Stimulated activated CD4-positive, alpha-beta T cell treated with anti-CD3 and anti-CD28 coated beads, Interleukin-15, amount 100 ng/mL, for 48 hours (primary cell): Measurements from ENCODE around the gene CPNE5.

Source experiments
- DNase-seq, 2 donors: peaks; one replicate each; pipeline ENCODE4 v3.0.0-alpha.2; 2020; ENCODE audit warnings: low read depth in 2 of 2

Gene CPNE5

GRCh38 chr6:36857325-36857724, 18.1 kb upstream of the CPNE5 start:
- DNase-seq = no peak

- no peak for DNase-seq
These were observed 17.0 kb upstream of the CPNE5 start for GRCh38 chr6:36856277-36856676.

- no peak for DNase-seq
These were observed 16.5 kb upstream of the CPNE5 start for GRCh38 chr6:36855750-36856149.

GRCh38 chr6:36853325-36853724, 14.1 kb upstream of the CPNE5 start:
- DNase-seq = no peak

GRCh38 chr6:36852481-36853147, 13.4 kb upstream of the CPNE5 start:
- no peak for DNase-seq

GRCh38 chr6:36851626-36852025, 12.4 kb upstream of the CPNE5 start:
- DNase-seq = no peak

GRCh38 chr6:36851149-36851614, 11.9 kb upstream of the CPNE5 start:
- no peak for DNase-seq

GRCh38 chr6:36850021-36850420, 10.8 kb upstream of the CPNE5 start:
- DNase-seq = no peak

- no peak for DNase-seq
These were observed 9.6 kb upstream of the CPNE5 start for GRCh38 chr6:36848658-36849441.

- no peak for DNase-seq
These were observed 8.7 kb upstream of the CPNE5 start for GRCh38 chr6:36847991-36848390.

GRCh38 chr6:36847152-36847551, 7.9 kb upstream of the CPNE5 start:
- DNase-seq = no peak

GRCh38 chr6:36845233-36845632, 6.0 kb upstream of the CPNE5 start:
- DNase-seq = no peak

- DNase-seq = no peak
These were observed 5.3 kb upstream of the CPNE5 start for GRCh38 chr6:36844232-36845170.

- DNase-seq = no peak
These were observed 3.9 kb upstream of the CPNE5 start for GRCh38 chr6:36843170-36843569.

- DNase-seq = no peak
These were observed 2.5 kb upstream of the CPNE5 start for GRCh38 chr6:36841756-36842155.

GRCh38 chr6:36840432-36841403, 1.5 kb upstream of the CPNE5 start:
- peak in 1 of 2 donors; percentile 22 for DNase-seq

GRCh38 chr6:36839749-36840431, 646 bp upstream of the CPNE5 start:
- DNase-seq = peak in 1 of 2 donors; percentile 26

- DNase-seq = no peak
These were observed 1.6 kb downstream of the CPNE5 start for GRCh38 chr6:36837686-36838085.

- no peak for DNase-seq
These were observed 2.3 kb downstream of the CPNE5 start for GRCh38 chr6:36837022-36837339.
